NCI-H748 treated with DMSO at 0.1 percent for 48 hours (cell line): ENCODE measurements around the gene CNNM3.

ENCODE experiments used
- DNase-seq: peaks from one replicate; lab custom pipeline; 2025; lab: John Stamatoyannopoulos, UW

Gene CNNM3

DNA sequence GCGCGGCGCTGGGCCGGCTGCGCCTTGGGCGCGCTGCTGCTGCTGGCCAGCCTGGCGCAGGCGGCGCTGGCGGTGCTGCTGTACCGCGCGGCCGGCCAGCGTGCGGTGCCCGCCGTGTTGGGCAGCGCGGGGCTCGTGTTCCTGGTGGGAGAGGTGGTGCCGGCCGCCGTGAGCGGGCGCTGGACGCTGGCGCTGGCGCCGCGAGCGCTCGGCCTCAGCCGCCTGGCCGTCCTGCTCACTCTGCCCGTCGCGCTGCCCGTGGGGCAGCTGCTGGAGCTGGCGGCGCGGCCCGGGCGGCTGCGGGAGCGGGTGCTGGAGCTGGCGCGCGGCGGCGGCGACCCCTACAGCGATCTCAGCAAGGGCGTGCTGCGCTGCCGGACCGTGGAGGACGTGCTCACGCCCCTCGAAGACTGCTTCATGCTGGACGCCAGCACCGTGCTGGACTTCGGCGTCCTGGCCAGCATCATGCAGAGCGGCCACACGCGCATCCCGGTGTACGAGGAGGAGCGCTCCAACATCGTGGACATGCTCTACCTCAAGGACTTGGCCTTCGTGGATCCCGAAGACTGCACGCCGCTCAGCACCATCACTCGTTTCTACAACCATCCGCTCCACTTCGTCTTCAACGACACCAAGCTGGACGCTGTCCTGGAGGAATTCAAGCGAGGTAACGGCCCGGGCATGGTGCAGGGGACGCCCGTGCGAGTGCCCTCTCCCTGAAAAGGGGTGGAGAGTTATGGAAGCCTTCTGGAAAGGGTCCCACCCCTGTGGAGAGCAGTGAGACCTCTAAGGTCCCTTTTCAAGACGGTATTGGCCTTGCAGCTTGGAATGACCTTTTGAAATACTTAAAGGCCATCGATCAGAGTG, 1.0 kb downstream of the CNNM3 start:
- DNase-seq = peak; percentile 9

DNA sequence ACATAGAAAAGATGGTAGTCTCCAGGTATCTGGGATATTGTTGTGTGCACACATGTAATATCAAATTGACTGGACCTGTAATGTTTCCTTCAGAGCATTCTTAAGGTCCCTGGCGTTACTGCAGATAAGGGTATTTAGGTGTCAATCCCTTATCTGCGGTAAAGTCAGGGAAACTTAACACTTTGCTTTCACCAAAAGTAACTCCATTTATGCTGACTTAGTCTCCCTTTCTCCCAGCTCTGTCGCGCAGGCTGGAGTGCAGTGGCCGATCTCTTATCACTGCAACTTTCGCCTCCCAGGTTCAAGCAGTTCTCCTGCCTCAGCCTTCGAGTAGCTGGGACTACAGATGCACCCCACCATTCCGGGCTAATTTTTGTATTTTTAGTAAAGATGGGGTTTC, 1.8 kb downstream of the CNNM3 start:
- no peak for DNase-seq

DNA sequence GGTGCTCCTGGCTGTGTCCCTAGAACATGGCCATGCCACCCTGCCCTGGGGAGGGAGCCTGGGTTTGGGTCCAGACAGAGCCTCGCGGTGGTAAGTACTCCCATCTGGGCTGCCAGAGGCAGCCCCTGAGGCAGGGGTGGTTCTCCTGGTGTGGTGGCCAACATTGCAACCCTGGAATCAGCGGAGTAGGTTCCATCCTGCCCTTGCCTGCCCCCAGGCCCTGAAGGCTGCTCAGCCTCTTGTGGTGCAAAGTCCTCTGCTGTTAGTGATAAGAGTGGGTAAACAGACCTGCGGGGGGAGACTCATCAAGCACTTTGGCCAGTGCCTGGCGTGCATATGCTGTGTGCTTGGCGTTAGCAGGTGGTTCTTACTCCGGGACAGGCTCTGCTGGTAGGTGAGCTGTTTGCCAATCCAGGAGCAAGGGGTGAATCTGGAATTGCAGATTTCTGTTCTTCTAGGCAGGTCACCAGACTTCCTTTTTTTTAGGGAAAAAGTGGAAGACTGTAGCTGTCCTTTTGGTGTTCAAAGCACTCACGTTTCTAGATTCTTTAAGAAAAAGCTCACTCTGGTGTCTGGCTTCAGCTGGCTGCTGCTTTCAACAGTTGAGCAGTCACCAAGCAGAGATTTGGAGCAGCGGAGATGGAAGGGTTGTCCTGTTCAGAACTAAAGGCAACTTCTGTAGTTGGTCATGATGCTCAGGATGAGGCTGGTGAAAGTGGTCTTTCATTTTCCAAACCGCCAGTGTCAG, 3.2 kb downstream of the CNNM3 start:
- DNase-seq = no peak

DNA sequence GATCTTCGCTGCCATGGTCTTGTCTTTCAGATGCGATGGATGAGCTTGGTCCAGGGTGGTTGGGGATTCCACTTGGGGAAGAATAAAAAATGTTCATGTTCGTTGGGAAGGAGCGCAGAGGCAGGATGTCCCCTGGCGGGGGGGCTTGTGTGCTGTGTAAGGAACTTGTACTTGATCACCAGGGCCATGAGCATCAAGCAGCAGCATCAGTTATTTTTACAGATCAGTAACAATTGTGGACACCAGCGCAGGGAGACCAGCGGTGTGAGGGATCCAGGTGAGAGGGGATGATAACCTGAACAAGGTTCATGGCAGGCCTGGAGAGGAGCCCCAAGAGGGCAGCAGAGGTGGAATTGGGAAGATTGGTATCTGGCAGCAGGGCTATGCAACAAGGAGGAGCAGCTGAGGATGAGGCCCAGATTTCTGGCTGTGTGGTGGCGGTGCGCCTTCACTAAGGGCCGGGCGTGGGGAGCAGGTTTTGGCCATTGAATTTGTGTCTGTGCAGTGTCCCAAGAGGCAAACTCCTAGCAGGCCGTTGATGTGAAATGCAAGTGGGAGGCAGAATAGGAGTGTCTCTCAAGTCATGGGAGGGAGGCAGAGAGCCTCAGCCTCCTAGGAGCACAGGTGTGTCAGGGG, 3.9 kb downstream of the CNNM3 start:
- DNase-seq = no peak

DNA sequence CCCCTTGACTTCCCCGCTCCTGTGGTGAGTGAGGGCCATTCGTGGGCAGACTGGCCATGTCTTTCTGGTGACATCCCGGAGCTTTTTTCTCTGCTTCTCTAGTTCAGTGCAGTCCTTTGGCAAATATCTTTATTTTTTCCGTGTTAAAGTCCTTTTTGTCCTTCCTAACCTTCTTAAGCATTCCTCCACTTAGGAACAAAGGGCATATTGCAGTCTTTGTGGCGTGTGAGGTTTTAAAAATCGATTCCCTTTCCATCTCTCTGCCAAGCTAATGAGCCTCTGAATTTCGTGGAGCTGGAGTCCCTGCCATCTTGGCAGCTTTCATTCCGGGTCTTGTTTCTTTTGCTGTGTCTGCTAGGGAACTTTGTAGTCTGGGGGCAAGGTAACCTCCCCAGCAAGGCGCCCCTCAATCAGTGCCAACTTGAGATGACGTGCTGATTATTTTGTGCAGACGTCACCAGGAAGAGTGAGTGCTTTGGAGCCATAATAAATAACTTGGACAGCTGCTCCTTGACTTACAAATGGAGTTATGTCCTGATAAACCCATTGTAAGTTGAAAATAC, 5.1 kb downstream of the CNNM3 start:
- DNase-seq = no peak

DNA sequence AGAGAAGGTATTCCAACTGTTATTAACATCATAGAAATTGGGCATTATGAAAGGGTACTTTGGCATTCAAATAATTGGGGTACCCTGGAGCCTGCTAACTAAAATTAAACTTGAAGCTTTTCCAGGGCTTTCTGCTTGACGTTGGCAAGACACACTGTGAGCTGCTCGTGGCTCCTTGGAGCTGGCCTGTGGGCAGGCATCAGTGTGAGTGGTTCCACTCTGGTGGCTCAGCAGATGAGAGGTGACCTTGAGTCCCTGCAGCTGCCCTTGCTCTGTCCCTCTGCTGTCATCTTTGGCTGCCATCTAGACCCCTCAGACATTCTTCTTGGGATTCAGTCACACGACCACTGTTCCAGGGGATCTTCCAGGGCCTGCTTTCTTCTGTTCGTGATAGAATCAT, 6.7 kb downstream of the CNNM3 start:
- no peak for DNase-seq

DNA sequence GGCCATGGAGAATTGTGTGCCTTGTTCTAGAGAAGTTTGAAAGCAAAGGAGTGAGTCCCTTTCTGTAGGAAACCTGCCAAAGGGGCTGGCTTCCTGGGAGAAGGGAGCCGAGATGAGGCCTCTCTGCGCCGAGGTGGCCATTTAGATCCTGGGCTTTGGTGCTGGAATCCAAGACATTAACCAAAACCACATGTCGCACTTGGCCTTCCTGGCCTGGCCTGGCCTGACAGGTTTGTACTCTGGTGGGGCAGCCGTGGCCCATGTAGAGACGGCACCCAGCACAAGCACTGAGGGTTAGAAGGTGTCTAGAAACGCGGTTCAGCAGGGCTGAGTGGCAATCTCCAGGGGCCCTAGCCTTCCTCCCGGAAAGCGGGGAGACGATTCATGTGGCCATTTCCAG, 7.1 kb downstream of the CNNM3 start:
- DNase-seq = no peak

DNA sequence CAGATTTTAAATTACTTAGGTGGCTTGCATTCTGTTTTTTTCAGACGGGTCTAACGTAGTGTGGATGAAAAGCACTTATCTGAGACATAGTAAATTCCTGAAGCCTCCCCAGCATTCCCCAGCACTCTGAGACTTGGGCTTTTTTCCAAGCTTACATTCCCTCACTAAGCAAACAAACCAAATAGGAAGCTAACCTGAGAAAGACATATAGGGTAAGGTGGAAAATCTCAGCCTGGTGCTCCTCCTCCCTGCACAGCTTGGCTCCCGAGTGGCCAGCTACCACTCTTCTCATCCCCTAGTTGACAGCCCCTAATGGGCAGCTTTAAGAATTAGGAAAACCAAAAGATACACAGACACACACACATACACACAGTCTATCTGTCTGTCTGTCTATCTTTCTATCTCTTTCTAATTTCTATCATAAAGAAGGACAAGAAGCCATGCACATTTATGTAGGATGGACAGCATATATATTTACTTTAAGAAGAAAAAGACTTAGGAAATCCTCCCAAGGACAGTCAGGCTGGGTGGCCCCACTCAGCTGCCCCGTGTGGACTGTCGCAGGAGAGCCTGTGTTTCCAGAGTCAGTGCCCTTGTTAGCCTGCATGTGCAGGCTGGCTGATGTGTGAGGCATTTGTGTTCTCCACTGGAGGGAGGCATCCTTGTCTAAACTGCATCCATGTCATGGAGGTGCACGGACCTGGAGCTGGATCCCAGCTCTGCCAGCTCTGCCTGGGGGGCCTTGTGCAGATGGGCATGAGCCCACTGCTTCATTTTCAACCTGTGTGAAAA, 8.2 kb downstream of the CNNM3 start:
- no peak for DNase-seq

DNA sequence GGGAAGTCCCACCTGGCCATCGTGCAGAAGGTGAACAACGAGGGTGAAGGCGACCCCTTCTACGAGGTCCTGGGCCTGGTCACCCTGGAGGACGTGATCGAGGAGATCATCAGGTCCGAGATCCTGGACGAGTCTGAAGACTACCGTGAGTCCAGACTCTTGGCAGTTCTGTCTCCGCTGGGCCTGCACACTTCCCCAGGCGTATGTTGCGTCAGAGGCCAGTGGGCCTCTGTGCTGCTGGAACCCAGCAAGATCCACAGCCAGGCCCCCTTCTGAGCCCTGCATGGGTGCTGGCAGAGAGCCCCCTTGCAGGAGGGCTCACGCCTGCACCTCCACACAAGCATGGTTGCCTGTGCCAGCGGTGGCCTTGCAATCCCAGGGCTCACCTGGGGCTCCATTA, 9.0 kb downstream of the CNNM3 start:
- DNase-seq = no peak

DNA sequence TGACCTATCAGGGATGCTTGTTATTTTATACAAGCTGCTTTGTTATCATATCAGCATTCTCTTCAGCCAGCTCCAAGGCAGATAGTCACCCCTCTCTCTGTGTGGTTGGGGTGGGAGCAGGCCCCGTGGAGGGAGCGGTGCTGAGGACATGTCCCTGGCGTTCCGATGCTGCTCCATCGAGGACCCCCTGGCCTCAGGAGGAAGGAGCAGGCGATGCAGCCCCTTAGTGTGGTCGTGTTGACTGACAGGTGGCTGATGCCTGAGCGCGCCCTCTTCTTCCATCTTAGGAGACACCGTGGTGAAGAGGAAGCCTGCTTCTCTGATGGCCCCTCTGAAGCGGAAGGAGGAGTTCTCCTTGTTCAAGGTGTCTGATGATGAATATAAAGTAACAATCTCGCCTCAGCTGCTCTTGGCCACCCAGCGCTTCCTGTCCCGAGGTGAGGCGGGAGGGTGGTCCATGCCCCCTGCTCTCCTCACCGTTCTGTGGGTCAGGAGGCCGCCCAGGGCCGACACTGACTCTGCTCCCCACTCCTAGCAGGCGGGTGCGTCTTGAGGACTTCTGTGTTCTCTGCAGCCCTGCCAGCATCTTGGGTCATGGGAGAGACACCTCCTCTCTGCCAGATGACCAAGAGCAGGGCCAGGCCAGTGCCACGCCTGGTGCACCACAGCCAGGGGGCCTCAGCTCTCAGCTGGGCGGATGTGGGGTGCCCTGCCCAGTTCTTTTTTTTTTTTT, 10.6 kb downstream of the CNNM3 start:
- no peak for DNase-seq

DNA sequence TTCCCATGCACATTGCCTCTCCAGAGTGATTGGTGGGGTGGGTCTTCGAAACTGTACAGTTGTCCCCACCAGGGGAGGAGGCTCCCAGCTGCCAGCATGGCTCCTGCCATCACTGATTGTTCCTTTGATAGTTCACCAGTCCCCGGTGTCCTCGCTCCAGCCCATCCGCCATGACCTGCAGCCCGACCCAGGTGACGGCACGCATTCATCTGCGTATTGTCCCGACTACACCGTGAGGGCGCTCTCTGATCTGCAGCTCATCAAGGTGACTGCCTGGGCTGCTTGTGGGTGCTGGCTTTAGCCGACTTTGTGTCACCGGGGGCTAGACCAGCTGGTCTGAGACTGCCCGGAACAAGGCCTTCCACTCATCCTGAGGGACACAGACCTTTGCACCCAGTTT, 12.4 kb downstream of the CNNM3 start:
- DNase-seq = no peak

DNA sequence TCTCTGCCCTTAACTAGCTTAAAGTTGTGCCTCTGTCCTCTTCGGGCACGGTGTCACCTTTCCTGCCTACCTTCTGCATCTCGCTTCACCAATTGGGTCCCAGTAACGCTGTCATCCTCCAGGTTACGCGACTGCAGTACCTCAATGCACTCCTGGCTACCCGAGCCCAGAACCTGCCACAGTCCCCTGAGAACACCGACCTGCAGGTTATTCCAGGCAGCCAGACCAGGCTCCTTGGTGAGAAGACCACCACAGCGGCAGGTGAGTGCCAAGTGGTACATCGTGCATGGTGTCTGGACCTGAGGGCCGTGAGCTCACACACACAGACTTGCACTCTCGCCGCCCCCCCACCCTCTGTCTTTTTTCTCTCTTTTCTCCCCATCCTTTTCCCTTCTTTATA, 12.8 kb downstream of the CNNM3 start:
- DNase-seq = no peak

DNA sequence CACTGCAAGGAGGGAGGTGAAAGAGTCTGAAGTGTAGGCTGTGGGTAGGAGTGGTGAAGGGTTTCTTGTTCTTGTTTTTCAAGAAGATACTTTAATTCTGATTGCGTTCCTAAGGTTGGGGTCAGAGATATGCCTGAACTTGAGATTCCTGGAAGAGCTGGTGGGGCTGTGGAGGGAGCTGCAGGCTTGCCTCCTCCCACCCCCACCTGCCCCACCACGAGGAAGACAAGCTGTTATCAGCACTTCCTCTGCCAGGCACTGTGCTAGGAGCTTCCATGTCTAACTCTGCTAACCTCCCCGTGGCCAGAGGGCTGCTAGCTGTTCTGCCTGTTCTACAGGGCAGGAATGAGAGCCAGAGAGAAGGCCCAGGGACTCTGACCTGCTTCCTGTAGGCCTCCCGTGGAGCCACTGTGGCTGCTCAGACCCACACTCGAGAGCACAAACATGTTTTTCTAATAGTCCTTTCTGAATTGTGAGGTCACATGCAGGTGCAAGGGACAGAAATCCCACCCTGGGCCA, 14.0 kb downstream of the CNNM3 start:
- DNase-seq = no peak

DNA sequence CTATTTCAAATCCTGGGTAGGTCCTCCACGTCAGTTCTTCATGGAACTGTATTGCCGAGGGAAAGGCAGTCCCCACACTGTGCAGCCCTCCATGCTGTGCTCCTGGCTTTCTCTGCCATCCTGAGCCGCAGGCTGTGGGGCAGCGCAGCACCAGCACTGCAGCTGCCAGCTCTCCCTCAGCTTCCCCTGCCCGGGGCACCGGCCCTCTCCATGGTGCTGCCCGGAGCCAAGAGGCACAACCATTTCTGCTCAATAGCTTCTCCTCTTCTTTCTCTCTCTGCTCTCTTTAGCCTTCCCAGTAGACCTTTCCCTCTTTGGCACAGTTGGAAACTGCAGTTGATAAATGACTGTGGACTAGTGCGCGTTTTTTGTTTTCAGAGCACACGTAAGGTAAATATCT, 15.6 kb downstream of the CNNM3 start:
- no peak for DNase-seq

DNA sequence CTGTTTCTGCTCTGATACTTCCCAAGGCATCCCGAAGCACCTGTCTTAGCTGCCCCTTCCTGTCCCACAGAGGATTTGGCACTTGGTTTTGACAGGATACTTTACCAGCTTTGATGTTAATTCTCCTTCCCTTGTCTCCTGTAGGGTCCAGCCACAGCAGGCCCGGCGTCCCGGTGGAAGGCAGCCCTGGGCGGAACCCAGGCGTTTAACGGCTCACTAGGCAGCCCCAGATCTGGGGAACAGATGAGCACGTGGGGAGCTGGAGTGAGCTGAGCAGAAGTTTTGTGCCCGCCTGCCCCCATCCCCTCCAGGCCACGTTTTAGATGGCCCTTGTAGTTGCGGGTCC, 16.3 kb downstream of the CNNM3 start:
- DNase-seq = no peak

DNA sequence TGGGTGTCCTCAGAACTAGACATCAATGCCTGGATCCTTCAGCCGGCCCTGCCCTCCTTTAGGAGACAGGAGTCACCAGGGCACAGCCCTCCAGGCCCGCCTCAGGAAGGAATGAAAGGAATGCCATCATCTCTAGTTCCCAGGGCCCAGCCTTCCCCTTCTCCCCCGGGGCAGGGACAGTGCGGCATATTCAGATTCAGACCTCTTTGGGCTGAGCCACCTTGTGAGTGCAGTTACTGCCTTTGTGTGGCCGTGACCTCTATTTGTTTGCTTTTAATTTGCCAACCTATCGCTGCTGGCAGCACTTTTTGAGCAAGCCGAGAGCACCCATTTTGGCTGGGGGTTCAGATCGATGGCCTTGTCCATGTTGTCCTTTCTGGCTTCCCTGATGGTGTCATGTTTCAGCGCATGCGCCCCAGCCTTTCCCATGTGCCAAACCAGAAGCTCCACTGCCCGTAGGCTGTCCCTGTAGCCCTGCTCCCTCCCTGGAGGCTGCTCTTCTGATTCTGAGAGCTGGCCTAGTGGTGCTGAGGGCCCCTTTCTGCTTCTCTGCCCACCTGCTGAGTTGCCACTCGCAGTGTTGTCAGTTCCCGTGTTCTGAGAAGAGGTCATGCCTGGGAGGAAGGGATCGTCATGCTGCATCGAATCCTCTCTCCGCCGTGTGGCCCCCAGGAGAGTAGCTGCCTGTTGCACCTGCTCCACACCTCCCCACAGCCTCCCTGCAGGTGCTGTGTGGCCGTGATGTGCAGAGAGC, 16.9 kb downstream of the CNNM3 start:
- no peak for DNase-seq

DNA sequence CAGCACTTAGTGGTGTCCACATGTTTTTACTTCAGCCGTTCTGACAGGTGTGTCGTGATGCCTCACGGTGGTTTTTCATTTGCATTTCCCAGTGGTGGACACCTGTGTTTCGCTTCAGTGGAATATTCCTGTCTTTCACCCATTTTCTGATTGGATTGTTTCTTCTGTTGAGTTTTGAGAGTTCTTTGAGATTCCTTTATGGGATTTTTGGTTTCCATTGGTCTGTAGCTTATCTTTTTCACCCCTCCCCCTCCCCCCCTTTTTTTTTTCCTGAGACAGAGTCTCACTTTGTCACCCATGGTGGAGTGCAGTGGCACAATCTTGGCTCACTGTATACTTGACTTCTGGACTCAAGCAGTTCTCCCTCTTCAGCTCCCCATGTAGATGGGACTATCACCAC, 19.8 kb downstream of the CNNM3 start:
- no peak for DNase-seq

DNA sequence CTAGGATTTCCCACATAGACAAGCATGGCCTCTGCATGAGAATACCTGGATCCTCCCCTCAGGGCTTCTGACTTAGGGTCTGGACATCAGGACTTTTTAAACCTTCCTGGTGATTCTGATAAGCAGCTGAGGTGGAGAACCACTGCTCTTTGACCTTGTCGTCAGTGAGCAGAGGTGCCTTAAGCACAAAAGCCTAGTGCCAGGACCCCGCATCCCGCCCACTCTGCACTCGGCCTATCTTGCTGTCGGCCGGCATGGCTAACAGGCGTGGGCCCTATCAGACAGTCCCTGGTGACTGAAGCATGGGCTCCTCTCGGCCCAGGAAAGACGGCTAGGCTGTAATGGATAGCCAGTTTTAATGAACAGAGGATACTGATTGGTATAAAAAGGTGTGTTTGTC, 21.5 kb downstream of the CNNM3 start:
- DNase-seq = no peak

DNA sequence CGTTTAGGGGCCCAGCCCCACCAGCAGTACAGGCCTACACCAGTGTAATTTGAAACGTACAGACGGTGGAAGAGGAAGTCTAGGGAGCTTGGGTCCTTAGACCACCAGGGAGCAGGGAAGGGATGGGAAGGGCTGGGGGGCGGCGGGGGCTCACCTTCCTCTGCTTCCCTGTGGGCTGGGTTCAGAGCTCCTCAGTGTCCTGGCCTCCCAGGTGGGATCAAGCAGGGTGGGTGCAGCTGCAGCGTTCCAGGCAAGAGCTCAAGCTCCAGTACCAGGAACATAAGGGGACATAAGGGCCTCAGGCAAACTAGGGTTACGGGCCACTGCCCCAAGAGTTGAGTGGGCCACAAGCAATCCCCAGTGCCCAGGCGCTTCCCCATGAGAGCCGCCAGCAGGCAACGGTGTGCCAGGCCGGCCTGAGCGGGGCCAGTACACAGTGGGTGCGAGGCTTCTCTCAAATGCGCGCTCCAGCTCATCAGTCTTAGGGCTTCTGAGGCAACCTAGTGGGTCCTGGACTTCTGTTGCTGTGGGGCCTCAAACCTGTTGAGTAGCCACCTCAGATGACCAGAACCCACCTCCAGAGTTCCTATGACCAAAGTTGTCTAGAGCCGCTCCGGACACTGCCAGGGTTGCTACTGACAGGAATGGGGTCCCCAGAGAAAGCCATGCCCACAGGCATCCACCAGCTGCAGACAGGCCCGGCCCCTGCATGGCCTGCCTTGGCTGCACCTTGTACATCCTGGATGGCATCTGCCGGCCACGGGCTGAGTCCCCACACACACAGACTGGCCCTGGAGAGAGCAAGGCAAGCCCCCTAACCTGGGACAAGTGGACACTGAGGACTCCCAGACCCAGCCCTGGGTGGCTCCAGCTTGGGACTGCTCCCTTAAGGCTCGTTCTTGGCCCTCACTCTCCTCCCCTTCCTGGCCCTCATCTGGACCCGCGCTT, 22.6 kb downstream of the CNNM3 start:
- DNase-seq = no peak
